ENCODE measurements around the gene BFSP2. TPM values are rescaled to one million over a fixed set of nuclear protein-coding genes. Genes with fewer than 3 reads are reported as not detected.

BFSP2 gene, protein sequence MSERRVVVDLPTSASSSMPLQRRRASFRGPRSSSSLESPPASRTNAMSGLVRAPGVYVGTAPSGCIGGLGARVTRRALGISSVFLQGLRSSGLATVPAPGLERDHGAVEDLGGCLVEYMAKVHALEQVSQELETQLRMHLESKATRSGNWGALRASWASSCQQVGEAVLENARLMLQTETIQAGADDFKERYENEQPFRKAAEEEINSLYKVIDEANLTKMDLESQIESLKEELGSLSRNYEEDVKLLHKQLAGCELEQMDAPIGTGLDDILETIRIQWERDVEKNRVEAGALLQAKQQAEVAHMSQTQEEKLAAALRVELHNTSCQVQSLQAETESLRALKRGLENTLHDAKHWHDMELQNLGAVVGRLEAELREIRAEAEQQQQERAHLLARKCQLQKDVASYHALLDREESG
- not detected in 2 replicates for polyA plus RNA-seq (2011; rRNA removed)
- polyA minus RNA-seq (2011; rRNA and poly(A)+ RNA removed): not detected in 2 replicates

DNA sequence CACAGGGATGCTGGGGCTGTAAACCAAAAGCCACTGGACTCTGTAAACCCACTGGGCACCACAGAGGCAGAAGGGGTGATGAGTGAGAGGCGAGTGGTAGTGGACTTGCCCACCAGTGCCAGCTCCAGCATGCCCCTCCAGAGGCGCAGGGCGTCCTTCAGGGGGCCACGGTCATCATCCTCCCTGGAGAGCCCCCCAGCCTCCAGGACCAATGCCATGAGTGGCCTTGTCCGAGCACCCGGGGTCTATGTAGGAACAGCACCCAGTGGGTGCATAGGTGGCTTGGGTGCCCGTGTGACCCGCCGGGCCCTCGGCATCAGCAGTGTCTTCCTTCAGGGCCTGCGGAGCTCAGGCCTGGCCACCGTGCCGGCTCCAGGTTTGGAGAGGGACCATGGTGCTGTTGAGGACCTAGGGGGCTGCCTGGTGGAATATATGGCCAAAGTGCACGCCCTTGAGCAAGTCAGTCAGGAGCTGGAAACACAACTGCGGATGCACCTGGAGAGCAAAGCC, at the start of gene BFSP2:
Gene BFSP2 (plus strand): TSS at position 51 of the 510 bp plus-strand sequence. CDS start 28 bp downstream, at position 79.
- no peak within 1 kb of the TSS for H3K4me3 ChIP-seq (ENCODE audit: low read depth, low read length)
- ChIA-PET CTCF (interaction anchor here (1.3 to 2.1 kb wide), 4 partner anchors 12 to 673 kb away, joined by 3 to 11 read pairs (median 6); no protein-coding TSS in a partner anchor), POLR2A (no interaction called here)
- no peak within 1 kb of the TSS for H3K27ac ChIP-seq (ENCODE audit: low read depth, low read length)
- TF ChIP-seq, protein P1, sequence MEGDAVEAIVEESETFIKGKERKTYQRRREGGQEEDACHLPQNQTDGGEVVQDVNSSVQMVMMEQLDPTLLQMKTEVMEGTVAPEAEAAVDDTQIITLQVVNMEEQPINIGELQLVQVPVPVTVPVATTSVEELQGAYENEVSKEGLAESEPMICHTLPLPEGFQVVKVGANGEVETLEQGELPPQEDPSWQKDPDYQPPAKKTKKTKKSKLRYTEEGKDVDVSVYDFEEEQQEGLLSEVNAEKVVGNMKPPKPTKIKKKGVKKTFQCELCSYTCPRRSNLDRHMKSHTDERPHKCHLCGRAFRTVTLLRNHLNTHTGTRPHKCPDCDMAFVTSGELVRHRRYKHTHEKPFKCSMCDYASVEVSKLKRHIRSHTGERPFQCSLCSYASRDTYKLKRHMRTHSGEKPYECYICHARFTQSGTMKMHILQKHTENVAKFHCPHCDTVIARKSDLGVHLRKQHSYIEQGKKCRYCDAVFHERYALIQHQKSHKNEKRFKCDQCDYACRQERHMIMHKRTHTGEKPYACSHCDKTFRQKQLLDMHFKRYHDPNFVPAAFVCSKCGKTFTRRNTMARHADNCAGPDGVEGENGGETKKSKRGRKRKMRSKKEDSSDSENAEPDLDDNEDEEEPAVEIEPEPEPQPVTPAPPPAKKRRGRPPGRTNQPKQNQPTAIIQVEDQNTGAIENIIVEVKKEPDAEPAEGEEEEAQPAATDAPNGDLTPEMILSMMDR (IDR thresholded peaks at IDR 0.05; ENCODE audit: low read depth, low read length): no peak
- no peaks in the 10 kb centered on the region for H3K27me3 ChIP-seq (ENCODE audit: control insufficient read depth, insufficient read depth, low read length)
- no peaks in the 10 kb centered on the region; the same call in 1 of the 2 replicates for H3K9me3 ChIP-seq (ENCODE audit: control insufficient read depth, insufficient read depth, low read length)
- no peak for DNase-seq (ENCODE audit: low read depth, low spot score)

DNA sequence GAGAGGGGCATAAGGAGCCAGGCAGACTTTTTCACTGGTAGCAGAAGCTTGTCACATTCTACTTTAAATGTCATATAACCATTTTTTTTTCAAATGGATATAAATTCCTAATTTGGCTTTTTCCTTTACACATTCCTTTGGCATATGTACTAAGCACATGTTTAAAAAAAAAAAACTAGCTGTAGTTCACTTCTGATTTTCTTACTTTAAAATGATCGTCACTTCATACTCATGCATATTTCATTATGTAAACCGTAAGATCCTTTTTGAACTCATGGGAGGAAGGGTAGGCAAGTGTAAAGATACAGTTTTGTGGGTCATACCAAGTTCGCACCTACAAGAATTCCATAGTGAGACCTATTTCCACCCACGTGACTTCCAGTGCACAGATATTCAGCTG, 45.1 kb upstream of the BFSP2 start:
- H3K27ac ChIP-seq (ENCODE audit: low read depth, low read length): no peak overlapping the region
- ChIA-PET POLR2A (no interaction called here), CTCF (interaction anchor here (0.5 kb wide), 1 partner anchor 1628 kb away, joined by 3 read pairs; no protein-coding TSS in a partner anchor)
- TF ChIP-seq, protein P1 (IDR thresholded peaks at IDR 0.05; ENCODE audit: low read depth, low read length): no peak
- H3K9me3 ChIP-seq (ENCODE audit: control insufficient read depth, insufficient read depth, low read length): no peaks in the 10 kb centered on the region
- H3K27me3 ChIP-seq (ENCODE audit: control insufficient read depth, insufficient read depth, low read length): no peaks in the 10 kb centered on the region
- no peak overlapping the region for H3K4me3 ChIP-seq (ENCODE audit: low read depth, low read length)
- no peak for DNase-seq (ENCODE audit: low read depth, low spot score)

DNA sequence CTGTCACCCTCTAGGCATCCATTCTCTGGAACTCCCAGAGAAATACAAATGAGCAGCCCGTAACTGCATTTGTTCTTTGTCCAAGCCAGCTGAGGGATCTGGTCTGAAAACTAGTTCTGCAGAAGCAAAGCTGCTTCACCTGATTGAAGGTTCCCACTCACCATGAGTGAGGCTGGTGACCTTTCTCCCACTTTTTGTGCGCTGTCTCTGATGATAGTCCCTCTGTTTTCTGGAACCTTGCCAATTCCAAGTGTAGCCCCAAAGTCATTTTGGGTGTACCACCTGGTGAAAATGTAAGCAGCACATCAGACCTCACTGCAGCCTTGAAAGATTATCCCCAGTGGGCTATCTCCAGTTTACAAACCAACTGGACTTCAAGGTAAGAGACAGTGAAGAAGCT, 39.4 kb upstream of the BFSP2 start:
- TF ChIP-seq, protein P1 (IDR thresholded peaks at IDR 0.05; ENCODE audit: low read depth, low read length): no peak
- Histone ChIP-seq H3K4me3 (ENCODE audit: low read depth, low read length) (no peak overlapping the region), H3K27me3 (ENCODE audit: control insufficient read depth, insufficient read depth, low read length) (no peaks in the 10 kb centered on the region), H3K9me3 (ENCODE audit: control insufficient read depth, insufficient read depth, low read length) (no peaks in the 10 kb centered on the region), H3K27ac (ENCODE audit: low read depth, low read length) (no peak overlapping the region)
- ChIA-PET CTCF (no interaction called here), POLR2A (no interaction called here)
- no peak for DNase-seq (ENCODE audit: low read depth, low spot score)

DNA sequence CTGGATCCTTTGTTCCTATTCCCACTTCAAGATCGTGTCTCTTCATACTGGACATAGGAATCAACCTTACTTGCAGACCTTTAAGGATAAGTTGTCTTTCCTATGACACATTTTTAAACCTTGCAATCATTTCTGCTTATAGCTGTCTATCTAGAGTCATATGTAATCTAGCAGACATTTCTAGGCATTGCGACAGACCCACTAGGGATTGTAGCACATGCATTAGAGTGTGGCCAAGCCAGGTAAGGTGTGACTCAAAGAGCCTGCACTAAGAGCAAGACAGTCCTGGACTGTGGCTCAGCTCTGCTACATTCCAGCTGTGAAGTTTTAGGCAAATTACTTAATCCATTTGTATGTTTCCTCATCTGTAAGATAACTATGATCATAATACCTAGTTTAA, 38.8 kb upstream of the BFSP2 start:
- DNase-seq (ENCODE audit: low read depth, low spot score): no peak
- Histone ChIP-seq H3K27me3 (ENCODE audit: control insufficient read depth, insufficient read depth, low read length) (no peaks in the 10 kb centered on the region), H3K9me3 (ENCODE audit: control insufficient read depth, insufficient read depth, low read length) (no peaks in the 10 kb centered on the region), H3K4me3 (ENCODE audit: low read depth, low read length) (no peak overlapping the region), H3K27ac (ENCODE audit: low read depth, low read length) (no peak overlapping the region)
- ChIA-PET POLR2A (no interaction called here), CTCF (no interaction called here)
- TF ChIP-seq, protein P1 (IDR thresholded peaks at IDR 0.05; ENCODE audit: low read depth, low read length): no peak

DNA sequence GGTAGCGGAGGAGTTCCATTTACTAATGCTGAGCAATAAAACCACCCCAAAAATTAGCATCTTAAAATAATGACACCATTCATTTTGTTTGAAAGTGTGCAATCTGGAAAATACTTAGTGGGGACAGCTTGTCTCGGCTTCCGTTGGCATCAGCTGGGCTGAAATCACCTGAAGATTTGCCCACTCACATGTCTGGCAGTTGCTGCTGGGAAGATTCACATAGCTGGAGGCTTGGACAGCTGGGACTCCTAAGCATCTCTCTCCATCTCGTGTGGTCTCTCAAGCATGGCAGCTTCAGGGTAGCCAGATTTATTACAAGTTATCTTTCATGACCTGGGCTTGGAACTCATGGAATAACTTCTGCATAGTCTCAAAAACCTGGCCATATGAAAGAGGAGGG, 38.4 kb upstream of the BFSP2 start:
- TF ChIP-seq, protein P1 (IDR thresholded peaks at IDR 0.05; ENCODE audit: low read depth, low read length): no peak
- Histone ChIP-seq H3K9me3 (ENCODE audit: control insufficient read depth, insufficient read depth, low read length) (no peaks in the 10 kb centered on the region), H3K4me3 (ENCODE audit: low read depth, low read length) (no peak overlapping the region), H3K27me3 (ENCODE audit: control insufficient read depth, insufficient read depth, low read length) (no peaks in the 10 kb centered on the region), H3K27ac (ENCODE audit: low read depth, low read length) (no peak overlapping the region)
- CTCF ChIA-PET: no interaction called here
- no peak for DNase-seq (ENCODE audit: low read depth, low spot score)
- POLR2A ChIA-PET: no interaction called here

Measured in AG04450 (cell line).